H1 (cell line): ENCODE results near the gene SLC2A10. TPM values are rescaled to one million over a fixed set of nuclear protein-coding genes. Genes with fewer than 3 reads are reported as not detected.

Experiments used
- CTCF ChIA-PET: fragments of 300-600 bp; sonication (Branson Sonifier 250); formaldehyde crosslinking; loops from one replicate; lab custom pipeline; 2021; ENCODE audit not compliant: partially characterized antibody; lab: Charles Lee
- POLR2A ChIA-PET: fragments of 300-600 bp; sonication (Branson Sonifier 250); formaldehyde crosslinking; loops from one replicate; lab custom pipeline; 2021; ENCODE audit warnings: inconsistent platforms; ENCODE audit not compliant: partially characterized antibody; lab: Charles Lee
- DNase-seq, 2 experiments: peaks; one replicate each; pipeline versions ENCODE4 v3.0.0 to v3.0.0-alpha.2; 2010 to 2022; ENCODE audit warnings: low spot score in 2 of 2, low read depth in 1 of 2, mixed read lengths in 1 of 2
- FAIRE-seq: peaks from 2 replicates; lab custom pipeline; 2011; peaks lifted over from hg19 to GRCh38; lab: Jason Lieb, UNC
- H2AFZ ChIP-seq: 2 replicates; pipeline ENCODE4 v1.8.1; 2012; ENCODE audit warnings: low read length, inconsistent platforms
- H2AK5ac ChIP-seq: 2 replicates; pipeline ENCODE4 v1.6.1; 2013; ENCODE audit warnings: low read depth, low read length
- H2BK120ac ChIP-seq: replicated peaks from 2 replicates; pipeline ENCODE3; 2013; ENCODE audit warnings: low read depth, low read length, inconsistent platforms
- H2BK12ac ChIP-seq: 2 replicates; pipeline ENCODE4 v1.6.1; 2013; ENCODE audit warnings: low read depth, low read length
- H2BK15ac ChIP-seq: 2 replicates; pipeline ENCODE4 v1.6.1; 2013; ENCODE audit warnings: low read length
- H2BK20ac ChIP-seq: 2 replicates; pipeline ENCODE4 v1.6.1; 2013; ENCODE audit warnings: low read length
- H2BK5ac ChIP-seq: 2 replicates; pipeline ENCODE4 v1.6.1; 2013; ENCODE audit warnings: low read depth, low read length
- H3K14ac ChIP-seq: 2 replicates; pipeline ENCODE4 v1.6.1; 2013; ENCODE audit warnings: inconsistent platforms; ENCODE audit not compliant: insufficient read length
- H3K18ac ChIP-seq: 2 replicates; pipeline ENCODE4 v1.6.1; 2013; ENCODE audit warnings: low read length; ENCODE audit errors: extremely low read depth
- H3K23ac ChIP-seq: 2 replicates; pipeline ENCODE4 v1.6.1; 2013; ENCODE audit warnings: inconsistent platforms; ENCODE audit not compliant: insufficient read length
- H3K23me2 ChIP-seq: 2 replicates; pipeline ENCODE4 v1.6.1; 2013; ENCODE audit warnings: low read depth, low read length
- H3K27ac ChIP-seq: 2 replicates; pipeline ENCODE4 v1.6.1; 2011; ENCODE audit warnings: low read depth, low read length, inconsistent platforms
- H3K27me3 ChIP-seq, 4 experiments: replicated peaks in 1 of 4; 1 replicate in 1 of 4; 2 replicates in 3 of 4; pipeline versions ENCODE4 v1.6.1 to v1.8.1; 2011 to 2013; ENCODE audit warnings: low read length in 3 of 4, mild to moderate bottlenecking in 3 of 4, inconsistent platforms in 2 of 4, mixed read lengths in 2 of 4, moderate library complexity in 1 of 4; ENCODE audit not compliant: control insufficient read depth in 3 of 4, insufficient read depth in 3 of 4; ENCODE audit errors: extremely low read depth in 1 of 4
- H3K36me3 ChIP-seq, 4 experiments: 2 replicates each; pipeline versions ENCODE4 v1.6.1 to v1.8.1; 2011 to 2013; ENCODE audit warnings: mild to moderate bottlenecking in 4 of 4, low read length in 3 of 4, moderate library complexity in 2 of 4, control low read depth in 1 of 4, inconsistent platforms in 1 of 4; ENCODE audit not compliant: insufficient read depth in 4 of 4, control insufficient read depth in 2 of 4
- H3K4ac ChIP-seq: replicated peaks from 2 replicates; pipeline ENCODE3; 2013; ENCODE audit warnings: low read length, low read depth, mixed read lengths, inconsistent platforms; ENCODE audit not compliant: insufficient read length
- H3K4me1 ChIP-seq, 4 experiments: replicated peaks in 1 of 4; 1 replicate in 1 of 4; 2 replicates in 3 of 4; pipeline versions ENCODE4 v1.6.1 to v1.8.1; 2011 to 2013; ENCODE audit warnings: low read length in 3 of 4, inconsistent platforms in 2 of 4, mixed read lengths in 1 of 4; ENCODE audit not compliant: insufficient read depth in 4 of 4, control insufficient read depth in 3 of 4
- H3K4me2 ChIP-seq, 2 experiments: 2 replicates each; pipeline versions ENCODE4 v1.6.1 to v1.8.1; 2011 to 2013; ENCODE audit warnings: low read depth in 2 of 2, low read length in 2 of 2, control low read depth in 1 of 2, inconsistent platforms in 1 of 2, mild to moderate bottlenecking in 1 of 2; ENCODE audit not compliant: insufficient read depth in 1 of 2
- H3K4me3 ChIP-seq, 4 experiments: fragments of 200-600, 300-600 bp in 1 of 4; sonication (generic), shearing (Covaris generic), sonication (Bioruptor Twin) in 1 of 4; 2 replicates each; pipeline versions ENCODE4 v1.5.1 to v1.8.1; 2011 to 2016; ENCODE audit warnings: low read length in 4 of 4, low read depth in 3 of 4, control low read depth in 2 of 4, inconsistent platforms in 2 of 4, mild to moderate bottlenecking in 2 of 4, mixed read lengths in 1 of 4, moderate library complexity in 1 of 4; ENCODE audit not compliant: insufficient read depth in 2 of 4; ENCODE audit errors: extremely low read depth in 1 of 4
- H3K56ac ChIP-seq: replicated peaks from 2 replicates; pipeline ENCODE3; 2013; ENCODE audit warnings: low read depth, mild to moderate bottlenecking, mixed read lengths, low read length, inconsistent platforms; ENCODE audit not compliant: insufficient read length
- H3K79me1 ChIP-seq: 2 replicates; pipeline ENCODE4 v1.6.1; 2013; ENCODE audit warnings: low read depth, low read length, control low read depth
- H3K79me2 ChIP-seq, 2 experiments: 2 replicates each; pipeline versions ENCODE4 v1.6.1 to v1.8.1; 2012 to 2013; ENCODE audit warnings: low read length in 2 of 2, mild to moderate bottlenecking in 2 of 2, inconsistent platforms in 1 of 2; ENCODE audit not compliant: insufficient read depth in 2 of 2, control insufficient read depth in 1 of 2
- H3K9ac ChIP-seq, 4 experiments: replicated peaks in 1 of 4; 1 replicate in 1 of 4; 2 replicates in 3 of 4; pipeline versions ENCODE4 v1.6.1 to v1.8.1; 2011 to 2013; ENCODE audit warnings: low read depth in 3 of 4, low read length in 3 of 4, control low read depth in 2 of 4, mild to moderate bottlenecking in 2 of 4, moderate library complexity in 2 of 4, inconsistent platforms in 1 of 4; ENCODE audit errors: extremely low read depth in 1 of 4
- H3K9me3 ChIP-seq, 2 experiments: 2 replicates each; pipeline versions ENCODE4 v1.6.1 to v1.8.1; 2012 to 2013; ENCODE audit warnings: mild to moderate bottlenecking in 2 of 2, moderate library complexity in 2 of 2, control low read depth in 1 of 2, inconsistent platforms in 1 of 2, low read depth in 1 of 2, low read length in 1 of 2, mixed read lengths in 1 of 2; ENCODE audit not compliant: insufficient read depth in 2 of 2
- H4K20me1 ChIP-seq, 2 experiments: replicated peaks in 1 of 2; 2 replicates each; pipeline versions ENCODE3 to v1.8.1; 2011 to 2013; ENCODE audit warnings: inconsistent platforms in 2 of 2, low read length in 2 of 2, mild to moderate bottlenecking in 1 of 2; ENCODE audit not compliant: insufficient read depth in 2 of 2, control insufficient read depth in 1 of 2
- H4K5ac ChIP-seq: 2 replicates; pipeline ENCODE4 v1.6.1; 2013; ENCODE audit warnings: low read length, low read depth, mixed read lengths, inconsistent platforms; ENCODE audit not compliant: insufficient read length
- H4K8ac ChIP-seq: 2 replicates; pipeline ENCODE4 v1.8.0; 2013; ENCODE audit warnings: mild to moderate bottlenecking, moderate library complexity, low read length, inconsistent platforms; ENCODE audit not compliant: insufficient read depth; ENCODE audit errors: extremely low read depth
- H4K91ac ChIP-seq: replicated peaks from 2 replicates; pipeline ENCODE3; 2013; ENCODE audit warnings: low read length, mixed read lengths, inconsistent platforms; ENCODE audit not compliant: insufficient read length
- POU5F1 ChIP-seq: IDR thresholded peaks from 2 replicates; pipeline ENCODE4 v1.6.1; 2011; ENCODE audit warnings: low read depth, mild to moderate bottlenecking, low read length, moderate library complexity
- WGBS, 2 experiments: shearing (Covaris generic) in 1 of 2; methylation state at CpG; one replicate each; pipeline versions ENCODE4 v1.1.6 to v1.1.7; 2013 to 2015; ENCODE audit warnings: low lambda C conversion rate in 2 of 2, mixed read lengths in 2 of 2, inconsistent platforms in 1 of 2, low coverage in 1 of 2, missing lambda C conversion rate in 1 of 2; ENCODE audit not compliant: insufficient replicate concordance in 2 of 2, insufficient coverage in 1 of 2, insufficient read length in 1 of 2; ENCODE audit errors: extremely low coverage in 1 of 2, missing lambda C conversion rate in 1 of 2; 5-methylcytosine and 5-hydroxymethylcytosine counted together
- polyA plus RNA-seq, 7 experiments: library from polyadenylated mRNA; depleted of rRNA in 3 of 7; stranded (reverse) in 5 of 7; unstranded in 2 of 7; fragments of >200 nt in 5 of 7; fragments of 200-250 nt in 2 of 7; gene quantifications; 1 replicate in 5 of 7; 2 replicates in 1 of 7; 4 replicates in 1 of 7; pipeline versions ENCODE4 v1.2.1 to v1.2.3, GENCODE V29; 2011 to 2013; ENCODE audit warnings: missing spikeins in 2 of 7, mixed read lengths in 2 of 7
- total RNA-seq: library from RNA; stranded (reverse); fragmentation: NEBNext Ultra II Directional; extraction: Animal tissue kit (Norgen Biotek cat#: 25700); gene quantifications from 2 replicates; pipeline ENCODE4 v1.2.1, GENCODE V29; 2021
- TF ChIP-seq, protein P1 (sequence below): IDR thresholded peaks from 2 replicates; pipeline ENCODE4 v1.6.1; 2012; ENCODE audit warnings: inconsistent platforms

SLC2A10 gene
- total and polyA plus RNA-seq, 2 of the 8 experiments (the other 6 are each of a cell fraction or from before 2014, with no cell fraction given) = 9.0 to 9.7 TPM

DNA sequence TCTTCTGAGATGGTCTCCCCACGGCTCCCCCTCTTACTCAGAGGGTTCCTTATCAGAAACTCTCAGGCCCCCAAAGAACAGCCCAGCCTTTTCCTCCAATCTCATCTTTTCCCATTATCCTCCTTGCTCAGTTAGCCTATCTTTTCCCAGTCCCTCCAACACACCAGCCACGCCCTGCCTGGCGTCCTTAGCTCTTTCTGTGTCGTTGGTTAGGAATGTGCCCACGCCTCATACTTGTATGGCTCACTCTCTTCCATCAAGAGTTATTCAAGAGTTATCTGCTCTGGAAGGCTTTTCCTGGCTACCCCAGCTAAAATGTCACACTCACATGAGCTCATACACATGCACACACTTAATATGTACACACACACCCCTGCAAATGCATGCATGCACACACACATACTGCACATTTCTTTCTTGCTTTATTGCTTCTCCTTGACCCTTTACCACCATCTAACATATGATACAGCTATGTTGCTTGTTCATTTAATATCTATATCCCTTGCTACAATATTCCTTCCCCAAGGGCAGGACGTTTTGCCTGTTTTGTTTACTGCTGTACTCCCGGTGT lies 37.6 kb downstream of the SLC2A10 start:
- CTCF ChIA-PET = interaction anchor here (0.6 to 2.3 kb wide), 11 partner anchors 9 to 702 kb away, joined by 3 to 7 read pairs (median 3); no protein-coding TSS in a partner anchor
- no peak overlapping the region for H3K23ac ChIP-seq

More for the DNA sequence above, 37.6 kb downstream of the SLC2A10 start:
- no peaks in the 10 kb centered on the region for H3K27me3 ChIP-seq
- DNase-seq = no peak
- no peak overlapping the region for H2BK120ac ChIP-seq
- no peaks in the 10 kb centered on the region; the same call in 1 of the 2 replicates for H3K23me2 ChIP-seq
- H3K56ac ChIP-seq = no peak overlapping the region
- no peaks in the 10 kb centered on the region for H3K79me2 ChIP-seq
- H2AFZ ChIP-seq = no peak overlapping the region
- no peak overlapping the region for H3K14ac ChIP-seq
- H4K8ac ChIP-seq = no peak overlapping the region
- POLR2A ChIA-PET = no interaction called here
- H3K36me3 ChIP-seq = no peaks in the 10 kb centered on the region
- no peak overlapping the region for H3K4me3 ChIP-seq
- 79% methylated on average over 7 of the region's 7 CpGs; no CpG with 5 or more reads in 1 of the 2 experiments for WGBS, 2 experiments
- no peak for TF ChIP-seq POU5F1
- TF ChIP-seq, protein P1, sequence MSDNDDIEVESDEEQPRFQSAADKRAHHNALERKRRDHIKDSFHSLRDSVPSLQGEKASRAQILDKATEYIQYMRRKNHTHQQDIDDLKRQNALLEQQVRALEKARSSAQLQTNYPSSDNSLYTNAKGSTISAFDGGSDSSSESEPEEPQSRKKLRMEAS = no peak
- TF ChIP-seq, all 59 proteins: peak for 0
- no peaks in the 10 kb centered on the region for H3K9me3 ChIP-seq
- H3K9ac ChIP-seq = no peak overlapping the region
- no peak overlapping the region for H2BK12ac ChIP-seq
- FAIRE-seq = no peak
- no peaks in the 10 kb centered on the region for H4K20me1 ChIP-seq
- H3K18ac ChIP-seq = no peak overlapping the region
- H3K4me1 ChIP-seq = peaks cover 0 to 4% (median 0%) of the 10 kb centered on the region in 4 experiments; a peak in 2 of 7 replicates
- no peak overlapping the region for H3K4me2 ChIP-seq
- no peak overlapping the region for H3K4ac ChIP-seq
- H3K27ac ChIP-seq = no peak overlapping the region
- H4K5ac ChIP-seq = no peak overlapping the region
- no peak overlapping the region for H2BK5ac ChIP-seq
- no peak overlapping the region for H2AK5ac ChIP-seq
- H4K91ac ChIP-seq = no peak overlapping the region
- no peak overlapping the region for H2BK15ac ChIP-seq
- H3K79me1 ChIP-seq = no peaks in the 10 kb centered on the region
- no peak overlapping the region for H2BK20ac ChIP-seq
